ENCODE measurements around the gene SPEF1. TPM values are rescaled to one million over a fixed set of nuclear protein-coding genes. Genes with fewer than 3 reads are reported as not detected.
A peak's percentile ranks its signal among the peaks of the same experiment; 100 is the strongest.
"Not testable (repeated sequence)": the region's sequence is repeated elsewhere in the genome, so short reads cannot be mapped to it uniquely, and the experiment has no call there.

SPEF1 gene
- 1 to 10 TPM; 1.2 to 2.7 (median 2.3) TPM for polyA plus RNA-seq (ENCODE audit: insufficient read length in 4 of 4)

- DNase-seq (ENCODE audit: low read depth in 4 of 4, low spot score in 2 of 4): peak in 3 of 4 donors; percentile 72 to 92 (median 80)
These were observed at the start of gene SPEF1 for GRCh38 chr20:3781153-3781910. Gene SPEF1, minus strand, starts transcription at chr20:3781448. Its CDS starts 161 bp downstream, at chr20:3781287.

GRCh38 chr20:3829891-3830290 lies 48.6 kb upstream of the SPEF1 start:
- not testable (repeated sequence) for DNase-seq (ENCODE audit: low read depth in 4 of 4, low spot score in 2 of 4)

- DNase-seq (ENCODE audit: low read depth in 4 of 4, low spot score in 2 of 4): no peak
These were observed 47.5 kb upstream of the SPEF1 start for GRCh38 chr20:3828798-3829197.

- no peak for DNase-seq (ENCODE audit: low read depth in 4 of 4, low spot score in 2 of 4)
These were observed 45.2 kb upstream of the SPEF1 start for GRCh38 chr20:3826420-3826819.

DNA sequence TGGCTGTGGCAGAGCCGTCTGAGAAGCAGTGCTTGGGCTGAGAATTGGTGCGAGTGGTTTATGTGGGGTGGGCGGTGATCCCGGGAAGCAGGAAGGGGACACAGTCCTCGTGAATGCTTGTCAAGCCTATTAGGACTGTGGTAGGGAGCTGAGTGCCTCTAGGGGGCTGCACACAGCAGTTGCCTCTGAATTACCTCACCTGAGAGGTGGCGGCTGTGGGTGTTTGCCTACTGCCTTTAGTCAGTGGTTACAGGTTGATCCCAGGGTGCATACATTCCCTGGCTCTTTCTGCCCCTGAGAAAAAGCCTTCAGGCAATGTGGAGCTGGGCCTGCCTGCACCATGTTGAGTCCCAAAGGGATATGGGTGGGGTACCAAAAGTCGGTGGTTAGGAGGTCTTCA lies 44.3 kb upstream of the SPEF1 start:
- no peak for DNase-seq (ENCODE audit: low read depth in 4 of 4, low spot score in 2 of 4)

DNA sequence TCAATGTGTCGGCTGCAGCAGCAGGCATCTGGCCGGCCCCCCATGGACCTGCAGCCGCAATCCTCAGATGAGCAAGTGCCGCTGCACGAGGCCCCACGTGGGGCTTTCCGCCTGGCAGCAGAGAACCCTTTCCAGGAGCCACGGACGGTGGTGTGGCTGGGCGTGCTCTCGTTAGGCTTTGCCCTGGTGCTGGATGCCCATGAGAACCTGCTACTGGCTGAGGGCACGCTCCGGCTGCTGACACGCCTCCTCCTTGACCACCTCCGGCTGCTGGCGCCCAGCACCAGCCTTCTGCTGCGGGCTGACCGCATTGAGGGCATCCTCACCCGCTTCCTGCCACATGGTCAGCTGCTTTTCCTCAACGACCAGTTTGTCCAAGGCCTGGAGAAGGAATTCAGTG lies 42.6 kb upstream of the SPEF1 start:
- DNase-seq (ENCODE audit: low read depth in 4 of 4, low spot score in 2 of 4): no peak

DNA sequence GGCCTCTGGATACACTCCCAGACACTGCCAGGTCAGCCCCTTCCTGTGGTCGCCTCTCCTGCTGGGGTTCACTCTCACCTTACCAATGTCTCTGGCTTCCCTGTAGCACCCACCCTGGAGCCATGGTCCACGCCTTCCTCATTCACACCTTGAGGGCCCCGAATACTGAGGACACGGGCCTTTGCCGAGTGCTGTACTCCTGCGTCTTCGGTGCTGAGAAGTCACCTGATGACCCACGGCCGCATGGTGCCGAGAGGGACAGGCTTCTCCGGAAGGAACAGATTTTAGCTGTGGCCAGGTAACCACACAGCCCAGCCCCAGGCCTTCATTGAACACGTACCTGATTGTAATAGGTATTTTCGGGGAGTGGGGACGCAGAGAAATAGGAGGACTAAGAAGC lies 40.7 kb upstream of the SPEF1 start:
- DNase-seq (ENCODE audit: low read depth in 4 of 4, low spot score in 2 of 4): no peak

DNA sequence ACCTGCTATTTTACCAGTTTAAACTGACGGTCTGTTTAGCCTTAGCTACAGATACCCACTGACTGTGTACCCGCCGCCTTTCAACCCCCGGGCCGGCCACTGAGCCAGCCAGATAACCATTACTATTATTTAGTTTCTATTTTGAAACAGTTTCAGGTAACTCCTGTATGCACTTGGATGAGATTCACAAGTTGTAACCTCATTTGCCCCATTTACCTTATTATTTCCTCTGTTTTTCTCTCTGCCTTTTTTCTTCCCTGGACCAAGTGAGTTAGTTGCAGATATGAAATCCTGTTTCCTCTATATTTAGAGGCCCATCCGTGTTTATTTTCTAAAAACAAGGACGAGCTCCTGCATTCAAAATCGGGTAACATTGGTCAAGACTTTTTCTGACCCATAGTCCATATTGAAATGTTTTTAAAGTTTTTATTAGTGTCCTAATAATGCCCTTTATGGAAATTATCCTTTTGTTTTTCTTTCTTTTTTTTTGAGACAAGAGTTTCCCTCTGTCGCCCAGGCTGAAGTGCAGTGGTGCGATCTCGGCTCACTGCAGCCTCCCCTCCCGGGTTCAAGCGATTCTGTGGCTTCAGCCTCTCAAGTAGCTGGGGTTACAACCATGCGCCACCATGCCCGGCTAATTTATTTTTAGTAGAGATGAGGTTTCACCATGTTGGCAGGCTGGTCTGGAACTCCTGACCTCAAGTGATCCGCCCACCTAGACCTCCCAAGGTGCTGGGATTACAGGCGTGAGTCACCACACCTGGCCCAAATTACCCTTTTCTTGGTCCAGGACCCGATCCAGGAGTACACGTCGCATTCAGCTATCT lies 39.9 kb upstream of the SPEF1 start:
- no peak for DNase-seq (ENCODE audit: low read depth in 4 of 4, low spot score in 2 of 4)

DNA sequence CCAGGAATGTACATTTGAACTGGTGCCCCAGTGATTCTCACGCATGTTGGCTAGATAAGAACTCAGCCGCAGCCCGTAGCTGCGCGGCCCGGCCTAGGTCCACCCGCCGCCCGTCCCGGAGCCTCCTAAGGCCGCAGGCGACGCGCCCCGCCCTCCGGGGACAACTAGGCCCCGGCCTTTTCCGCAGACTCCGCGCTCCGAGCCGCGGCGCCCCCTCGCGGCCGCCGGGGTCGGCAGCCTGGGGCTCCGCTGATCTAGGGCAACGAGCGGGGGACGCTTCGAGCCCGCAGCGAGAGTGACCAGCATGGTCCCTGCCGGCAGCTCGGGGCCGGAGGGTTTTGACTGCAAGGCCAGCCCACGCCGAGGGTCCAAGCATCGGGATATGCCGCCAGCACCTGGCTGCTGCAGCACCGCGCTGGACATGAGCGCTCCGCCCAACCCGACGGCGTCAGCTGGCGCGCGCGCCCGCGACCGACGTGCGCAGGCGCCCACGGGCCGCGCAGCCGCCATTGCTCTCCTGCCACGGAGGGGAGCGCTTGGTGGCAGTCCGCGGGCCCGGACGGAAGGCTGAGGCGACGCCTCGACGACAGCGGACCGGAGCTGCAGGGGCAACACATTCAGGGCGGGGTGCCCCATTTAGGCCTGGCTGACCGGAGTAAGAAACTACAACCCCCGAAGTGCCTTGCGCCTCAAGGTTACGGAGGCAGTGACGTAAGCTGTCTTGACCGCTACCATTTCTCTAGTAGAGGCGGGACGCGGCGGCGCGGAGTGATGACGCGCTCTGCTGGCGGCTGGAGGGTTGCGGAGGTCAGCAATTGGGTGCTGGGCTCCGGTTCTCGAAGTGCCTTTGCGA lies 39.0 kb upstream of the SPEF1 start, which contains the start of gene AP5S1:
Gene AP5S1, plus strand, starts transcription at position 500 of the 853 bp plus-strand sequence. CDS start 1,571 bp downstream, outside the sequence.
- DNase-seq (ENCODE audit: low read depth in 4 of 4, low spot score in 2 of 4): peak; percentile 93 to 96 (median 96)

GRCh38 chr20:3819411-3820047 lies 38.3 kb upstream of the SPEF1 start:
- no peak for DNase-seq (ENCODE audit: low read depth in 4 of 4, low spot score in 2 of 4)

DNA sequence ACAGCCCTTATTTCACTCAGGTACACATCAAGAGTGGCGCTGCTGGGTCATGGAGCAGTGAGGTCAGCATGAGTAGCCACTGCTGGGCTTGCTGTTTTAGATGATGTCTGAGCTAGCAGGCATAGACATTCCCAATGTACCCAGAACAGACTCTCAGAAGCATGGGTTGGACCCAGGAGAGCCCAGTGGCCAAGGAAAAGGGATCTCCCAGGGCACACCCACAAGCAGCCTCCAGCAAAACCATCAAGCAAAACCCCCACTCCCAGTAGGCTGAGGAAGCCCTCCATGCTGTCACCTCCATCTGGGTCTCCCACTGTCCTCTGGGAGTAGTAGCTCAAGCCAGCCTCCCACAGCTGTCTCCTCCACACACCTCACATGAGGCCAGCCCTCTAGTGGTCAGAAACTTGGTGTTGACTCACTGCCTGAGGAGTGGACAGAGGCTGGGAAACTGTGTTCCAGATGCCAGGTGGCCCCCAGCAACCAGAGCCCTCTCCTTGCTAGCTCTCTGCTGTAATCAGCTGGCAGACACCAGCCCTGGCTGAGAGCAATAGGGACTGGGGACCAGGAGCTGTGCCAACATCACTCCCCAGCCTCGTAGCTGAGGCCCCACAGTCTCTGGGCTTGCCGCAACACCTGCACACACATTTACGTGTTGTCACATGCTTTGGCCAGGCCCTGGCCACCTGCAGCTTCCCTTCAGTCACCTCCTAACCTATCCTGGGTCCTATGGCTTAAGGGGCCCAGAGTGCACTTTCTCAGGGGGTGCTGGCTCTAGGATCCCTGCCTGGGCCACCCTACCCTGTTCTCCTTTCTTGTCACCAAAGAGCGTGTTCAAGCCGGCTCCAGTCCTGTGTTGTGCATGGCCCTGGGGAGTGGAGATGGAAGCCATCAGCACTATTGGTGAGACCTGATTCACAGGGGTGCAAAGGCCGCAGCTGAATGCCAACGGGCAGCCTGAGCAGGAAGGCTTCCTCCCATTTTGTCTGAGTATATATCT lies 37.2 kb upstream of the SPEF1 start:
- DNase-seq (ENCODE audit: low read depth in 4 of 4, low spot score in 2 of 4): no peak

DNA sequence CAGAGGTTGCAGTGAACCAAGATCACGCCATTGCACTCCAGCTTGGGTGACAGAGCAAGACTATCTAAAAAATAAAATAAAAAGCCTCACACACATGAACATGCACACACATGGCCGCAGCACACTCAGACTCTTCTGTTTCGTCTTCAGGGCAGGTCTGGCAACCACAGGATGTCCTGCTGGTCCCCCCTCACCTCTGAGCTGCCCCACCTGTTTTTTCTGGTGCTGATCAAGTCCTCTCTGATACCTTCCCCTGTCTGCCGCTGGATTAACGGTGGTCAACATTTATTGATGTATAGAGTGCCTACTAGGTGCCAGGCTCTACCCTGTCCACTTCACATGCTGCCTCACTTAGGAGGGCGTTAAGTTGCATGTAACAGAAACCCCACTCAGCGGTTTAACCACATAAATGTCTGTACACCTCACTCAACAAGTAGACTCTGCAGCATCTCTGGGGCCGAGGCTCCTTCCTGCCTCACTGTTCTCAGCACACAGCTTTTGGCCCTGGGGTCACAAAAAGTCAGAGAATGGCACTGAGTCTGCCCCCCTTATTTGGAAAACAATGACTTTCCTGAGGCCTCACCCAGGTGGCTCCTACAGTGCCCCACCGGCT lies 34.6 kb upstream of the SPEF1 start:
- DNase-seq (ENCODE audit: low read depth in 4 of 4, low spot score in 2 of 4): no peak

GRCh38 chr20:3814928-3815495 lies 33.8 kb upstream of the SPEF1 start:
- no peak for DNase-seq (ENCODE audit: low read depth in 4 of 4, low spot score in 2 of 4)

DNA sequence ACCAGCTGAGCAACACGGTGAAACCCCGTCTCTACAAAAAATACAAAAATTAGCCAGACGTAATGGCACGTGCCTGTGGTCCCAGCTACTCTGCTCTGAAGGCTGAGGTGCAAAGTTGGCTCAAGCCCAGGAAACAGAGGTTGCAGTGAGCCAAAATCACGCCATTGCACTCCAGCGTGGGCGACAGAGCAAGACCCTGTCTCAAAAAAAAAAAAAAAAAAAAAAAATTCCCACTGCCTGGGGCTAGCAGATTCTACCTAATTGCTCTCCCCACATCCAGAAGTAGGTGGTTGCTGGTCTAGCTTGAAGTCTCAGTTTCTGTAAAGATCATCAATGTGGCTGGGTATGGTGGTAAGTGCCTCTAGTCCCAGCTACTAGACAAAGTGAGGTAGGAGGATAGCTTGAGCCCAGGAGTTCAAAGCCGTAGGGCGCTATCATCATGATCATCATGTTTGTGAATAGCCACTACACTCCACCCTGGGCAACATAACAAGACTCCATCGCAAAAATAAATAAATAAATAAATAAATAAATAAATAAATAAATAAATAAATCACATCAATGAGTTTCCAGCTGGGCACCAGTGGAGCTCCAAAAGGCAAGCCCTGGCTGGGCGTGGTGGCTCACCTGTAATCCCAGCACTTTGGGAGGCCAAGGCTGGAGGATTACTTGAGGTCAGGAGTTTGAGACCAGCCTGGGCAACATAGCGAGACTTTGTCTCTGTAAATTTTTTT lies 32.8 kb upstream of the SPEF1 start:
- DNase-seq (ENCODE audit: low read depth in 4 of 4, low spot score in 2 of 4): no peak

- no peak for DNase-seq (ENCODE audit: low read depth in 4 of 4, low spot score in 2 of 4)
These were observed 32.0 kb upstream of the SPEF1 start for GRCh38 chr20:3812975-3813847.

GRCh38 chr20:3812259-3812681 lies 31.0 kb upstream of the SPEF1 start:
- DNase-seq (ENCODE audit: low read depth in 4 of 4, low spot score in 2 of 4): no peak
